Activated naive CD8-positive, alpha-beta T cell treated with anti-CD3 and anti-CD28 coated beads for 36 hours (primary cell): ENCODE data around the gene SLC66A2. TPM values are rescaled to one million over a fixed set of nuclear protein-coding genes. Genes with fewer than 3 reads are reported as not detected.
A peak's percentile ranks its signal among the peaks of the same experiment; 100 is the strongest.

Experiments
- DNase-seq: peaks from one replicate; pipeline ENCODE4 v3.0.0; 2021
- H3K27ac Mint-ChIP-seq: one replicate; pipeline ENCODE4 v1.8.0; 2022; ENCODE audit warnings: mild to moderate bottlenecking, moderate library complexity, mixed read lengths
- H3K27me3 Mint-ChIP-seq: one replicate; pipeline ENCODE4 v1.8.0; 2022; ENCODE audit warnings: mild to moderate bottlenecking, mixed read lengths
- H3K36me3 Mint-ChIP-seq: one replicate; pipeline ENCODE4 v1.8.0; 2021; ENCODE audit warnings: mild to moderate bottlenecking, mixed read lengths
- H3K4me1 Mint-ChIP-seq: one replicate; pipeline ENCODE4 v1.8.0; 2021; ENCODE audit warnings: mixed read lengths
- H3K4me3 Mint-ChIP-seq: one replicate; pipeline ENCODE4 v1.8.0; 2022; ENCODE audit warnings: mild to moderate bottlenecking, moderate library complexity, mixed read lengths
- H3K9me3 Mint-ChIP-seq: one replicate; pipeline ENCODE4 v1.8.0; 2022; ENCODE audit warnings: mixed read lengths
- total RNA-seq, 2 experiments: library from RNA; stranded (reverse); gene quantifications; one replicate each; pipeline ENCODE4 v1.2.3, GENCODE V29; 2021

The SLC66A2 gene
- total RNA-seq, 2 experiments from 2014 or later: 30.0 to 30.2 TPM

DNA sequence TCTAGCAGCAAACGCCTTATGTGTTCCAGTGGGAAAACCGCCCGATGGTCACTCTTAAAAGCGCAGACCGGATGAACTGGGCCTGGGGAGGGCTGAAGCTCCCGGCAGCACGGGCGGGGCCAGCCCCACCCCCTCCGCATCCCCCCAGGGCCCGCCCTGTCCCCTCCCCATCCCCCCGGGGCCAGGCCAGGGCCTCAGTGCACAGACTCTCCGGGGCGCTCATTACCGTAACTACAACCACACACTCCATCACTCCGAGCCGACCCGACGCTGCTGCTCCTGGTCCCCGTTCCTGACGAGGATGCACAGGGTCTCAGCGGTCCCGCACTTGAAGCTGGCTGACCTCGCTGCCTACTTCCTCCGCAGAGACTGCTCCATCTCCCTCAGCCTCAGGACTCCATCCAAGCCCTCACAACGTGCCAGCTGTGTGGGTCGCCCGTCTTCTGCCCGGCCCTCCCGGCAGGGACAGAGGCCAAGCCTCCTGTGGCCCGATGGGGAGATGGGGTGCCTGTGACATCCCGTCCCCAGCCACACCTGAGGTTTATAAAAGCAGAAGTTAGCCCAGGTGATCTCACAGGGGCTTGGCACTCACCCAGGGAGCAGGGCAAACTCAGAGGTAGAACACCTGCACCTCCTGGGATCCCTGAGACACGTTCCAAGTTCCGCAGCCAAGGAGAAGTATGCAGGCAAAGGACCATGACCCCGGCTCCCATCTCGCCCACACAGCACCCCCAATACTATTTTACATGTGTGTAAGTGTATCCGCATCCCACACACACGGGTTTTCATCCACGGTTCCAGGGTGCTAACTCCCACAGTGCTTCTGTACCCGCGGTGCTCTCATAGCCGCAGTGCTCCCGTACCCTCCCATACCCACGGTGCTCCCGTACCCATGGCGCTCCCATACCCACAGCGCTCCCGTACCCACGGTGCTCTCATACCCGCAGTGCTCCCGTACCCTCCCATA is 36.0 kb downstream of the SLC66A2 start:
- DNase-seq: no peak
- peaks cover 5% of the 10 kb centered on the region for H3K9me3 Mint-ChIP-seq
- peaks cover 57% of the 10 kb centered on the region for H3K36me3 Mint-ChIP-seq
- H3K4me1 Mint-ChIP-seq: peaks cover 31% of the 10 kb centered on the region
- no peak overlapping the region for H3K4me3 Mint-ChIP-seq
- no peaks in the 10 kb centered on the region for H3K27me3 Mint-ChIP-seq
- no peak overlapping the region for H3K27ac Mint-ChIP-seq

DNA sequence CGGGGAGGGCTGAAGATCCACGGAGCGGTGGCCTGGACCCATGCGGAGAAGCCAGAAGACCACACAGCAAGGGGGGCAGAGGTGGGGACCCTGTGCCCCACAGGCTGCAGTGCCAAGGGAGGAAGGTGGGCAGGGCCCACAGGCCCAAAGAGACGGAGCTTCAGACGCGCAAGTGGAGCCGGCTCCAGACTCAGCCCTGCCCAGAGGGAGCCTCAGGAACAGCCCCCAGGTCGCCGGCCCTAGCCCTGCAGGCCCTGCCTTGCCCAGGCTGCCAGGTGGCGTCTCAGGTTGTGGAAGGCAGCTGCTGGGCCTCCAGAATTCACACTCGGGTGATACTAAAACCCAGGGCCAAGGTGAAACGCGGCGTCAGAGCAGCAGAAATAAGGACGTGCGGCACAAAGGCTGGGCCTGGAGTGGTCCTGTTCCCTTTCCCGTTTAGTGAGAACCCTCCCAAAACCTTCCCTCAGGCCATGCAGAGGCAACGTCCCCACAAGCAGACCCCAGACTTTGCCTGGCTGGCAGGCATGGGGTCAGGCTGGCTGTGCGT is 36.8 kb downstream of the SLC66A2 start:
- Mint-ChIP-seq H3K4me1 (peaks cover 33% of the 10 kb centered on the region), H3K9me3 (peaks cover 5% of the 10 kb centered on the region), H3K36me3 (peaks cover 59% of the 10 kb centered on the region), H3K27me3 (no peaks in the 10 kb centered on the region), H3K27ac (peak overlapping the region; percentile 89), H3K4me3 (no peak overlapping the region)
- DNase-seq: no peak

DNA sequence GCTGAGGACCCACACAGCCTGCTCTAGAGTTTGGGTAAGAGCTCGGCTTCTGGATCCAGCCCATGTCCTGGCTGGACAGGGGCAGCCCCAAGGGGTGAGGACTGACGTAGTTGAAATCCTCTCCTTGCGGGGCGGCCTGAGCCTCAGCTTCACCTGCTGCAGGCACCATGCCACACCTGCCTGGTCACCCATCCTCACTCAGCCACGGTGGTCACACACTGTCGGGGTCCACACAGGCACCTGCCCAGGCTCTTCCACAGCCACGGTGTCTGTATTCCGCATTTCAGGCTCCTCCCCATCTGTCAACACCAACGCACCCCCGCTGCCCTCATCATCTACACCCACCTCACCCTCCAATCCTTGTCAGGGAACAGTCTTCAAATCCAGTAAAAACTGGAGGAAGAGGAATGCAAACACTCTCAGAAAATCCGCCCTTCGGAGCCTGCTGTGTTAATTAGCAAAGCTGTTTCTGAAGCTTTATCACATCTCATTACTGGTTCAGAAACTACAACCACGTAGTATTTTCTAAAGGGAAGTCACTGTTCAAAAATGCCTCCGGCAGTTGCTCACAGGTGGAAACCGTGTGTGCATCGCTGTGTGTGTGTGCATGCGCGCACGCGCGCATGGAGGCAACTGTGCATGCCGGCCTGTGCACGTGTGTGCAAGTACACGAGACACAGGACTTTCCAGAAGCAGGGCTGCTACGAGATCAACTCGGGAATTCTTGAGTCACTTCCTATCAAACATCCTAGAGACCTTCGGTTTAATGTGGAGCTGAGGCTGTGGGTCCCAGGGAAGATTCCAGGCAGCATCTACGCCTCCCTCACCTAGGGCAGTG is 38.2 kb downstream of the SLC66A2 start:
- peak overlapping the region; percentile 89 for H3K27ac Mint-ChIP-seq
- peaks cover 36% of the 10 kb centered on the region for H3K4me1 Mint-ChIP-seq
- H3K27me3 Mint-ChIP-seq: no peaks in the 10 kb centered on the region
- H3K4me3 Mint-ChIP-seq: no peak overlapping the region
- H3K9me3 Mint-ChIP-seq: peaks cover 5% of the 10 kb centered on the region
- H3K36me3 Mint-ChIP-seq: peaks cover 61% of the 10 kb centered on the region
- DNase-seq: no peak

DNA sequence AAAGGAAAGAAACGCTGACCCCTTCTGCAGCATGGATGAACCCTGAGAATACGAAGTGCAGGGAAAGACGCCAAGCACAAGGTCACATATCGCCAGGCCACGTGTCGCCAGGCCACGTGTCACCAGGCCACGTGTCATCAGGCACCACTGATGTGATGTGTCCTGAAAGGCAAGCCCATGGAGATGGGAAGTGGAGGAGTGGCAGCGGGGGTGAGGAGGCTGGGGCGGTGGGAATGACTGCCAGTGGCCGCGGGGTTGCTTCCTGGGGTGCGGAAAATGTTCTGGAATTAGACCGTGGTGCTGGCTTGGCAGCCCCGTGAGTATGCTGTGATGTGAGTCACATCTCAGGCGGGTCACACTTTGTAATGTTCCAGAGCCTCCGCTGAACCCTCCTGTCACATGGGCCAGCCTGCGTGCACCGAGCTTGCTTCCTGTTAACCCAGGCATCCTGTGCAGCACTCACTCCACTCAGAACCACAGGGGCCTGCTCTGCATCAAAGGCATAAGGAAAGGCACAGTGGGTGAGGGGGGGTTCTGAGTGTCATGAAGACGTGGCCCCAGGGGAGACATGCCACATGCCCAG is 39.0 kb downstream of the SLC66A2 start:
- H3K4me1 Mint-ChIP-seq: peaks cover 36% of the 10 kb centered on the region
- H3K27ac Mint-ChIP-seq: peak overlapping the region; percentile 74
- H3K27me3 Mint-ChIP-seq: no peaks in the 10 kb centered on the region
- DNase-seq: peak; percentile 67
- no peak overlapping the region for H3K4me3 Mint-ChIP-seq
- H3K36me3 Mint-ChIP-seq: peaks cover 57% of the 10 kb centered on the region
- H3K9me3 Mint-ChIP-seq: peaks cover 5% of the 10 kb centered on the region

DNA sequence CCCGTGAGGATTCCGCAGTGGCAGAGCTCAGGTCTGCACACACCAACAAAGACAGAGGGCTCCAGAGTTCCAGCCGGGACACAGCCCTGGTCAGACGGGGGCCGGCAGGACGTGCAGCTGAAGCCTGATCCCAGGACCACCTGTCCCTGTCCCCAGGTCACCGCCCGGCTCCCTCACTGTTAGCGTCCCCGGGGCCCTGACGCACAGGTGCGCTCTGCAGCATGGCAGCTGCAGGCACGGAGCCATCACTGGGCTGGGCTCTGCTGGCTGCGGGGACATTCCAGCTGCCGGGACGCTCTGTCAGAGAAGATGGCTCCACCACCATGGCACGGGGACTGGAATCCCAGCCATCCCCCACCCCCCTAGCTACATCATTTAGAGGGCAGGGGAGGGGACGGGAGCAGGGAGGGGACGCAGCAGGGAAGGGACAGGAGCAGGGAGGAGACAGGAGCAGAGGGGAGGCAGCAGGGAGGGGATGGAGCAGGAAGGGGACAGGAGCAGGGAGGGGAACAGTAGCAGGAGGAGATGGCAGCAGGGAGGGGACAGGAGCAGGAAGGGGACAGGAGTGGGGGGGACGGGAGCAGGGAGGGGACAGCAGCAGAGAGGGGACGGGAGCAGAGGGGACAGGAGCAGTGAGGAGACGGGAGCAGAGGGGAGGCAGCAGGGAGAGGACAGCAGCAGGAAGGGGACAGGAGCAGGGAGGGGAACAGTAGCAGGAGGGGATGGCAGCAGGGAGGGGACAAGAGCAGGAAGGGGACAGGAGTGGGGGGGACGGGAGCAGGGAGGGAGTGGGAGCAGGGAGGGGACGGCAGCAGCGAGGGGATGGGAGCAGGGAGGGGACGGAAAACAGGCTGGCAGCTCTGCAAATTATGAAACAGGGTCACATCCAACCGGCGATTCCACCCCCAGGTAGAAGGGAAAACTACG is 39.8 kb downstream of the SLC66A2 start:
- Mint-ChIP-seq H3K4me1 (peaks cover 36% of the 10 kb centered on the region), H3K27me3 (no peaks in the 10 kb centered on the region), H3K27ac (peak overlapping the region; percentile 4), H3K9me3 (peaks cover 3% of the 10 kb centered on the region), H3K4me3 (no peak overlapping the region), H3K36me3 (peaks cover 53% of the 10 kb centered on the region)
- no peak for DNase-seq

DNA sequence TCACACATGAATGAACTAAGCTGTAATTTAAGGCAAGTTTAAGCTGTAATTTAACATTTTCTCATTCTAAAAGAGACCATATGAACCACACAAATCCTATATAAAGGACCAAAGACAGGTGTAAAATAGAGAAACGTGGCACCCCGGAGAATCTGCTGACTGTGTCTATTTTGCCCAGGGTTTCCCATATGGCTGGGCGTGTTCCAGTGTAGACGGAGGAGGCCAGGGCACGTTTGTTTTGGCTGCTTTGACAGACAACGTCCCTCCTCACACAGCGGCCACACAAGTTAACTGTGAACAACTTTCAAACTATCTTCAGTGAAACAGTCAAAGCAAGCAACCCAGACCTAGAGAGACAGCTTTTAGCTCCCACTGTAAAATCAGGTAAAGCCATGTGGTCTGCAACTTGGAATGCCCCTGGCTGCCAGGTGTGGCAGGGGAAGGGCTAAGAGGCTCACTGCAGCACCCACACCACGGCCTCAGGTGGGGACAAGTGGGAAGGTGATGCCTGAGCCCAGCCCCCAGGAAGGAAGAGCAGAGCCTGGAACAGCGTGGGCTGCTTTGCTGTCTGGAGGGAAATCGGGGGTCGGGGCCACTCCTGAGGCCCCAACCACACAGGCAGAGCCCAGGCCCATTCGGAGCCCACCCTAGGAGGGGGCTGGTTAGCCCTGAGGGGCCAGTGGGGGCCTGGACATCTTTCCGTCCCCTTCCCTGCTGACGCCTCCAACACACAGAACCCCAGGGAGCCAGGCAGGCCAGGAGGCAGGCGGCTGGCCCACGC is 40.7 kb downstream of the SLC66A2 start:
- H3K36me3 Mint-ChIP-seq: peaks cover 46% of the 10 kb centered on the region
- H3K4me1 Mint-ChIP-seq: peaks cover 39% of the 10 kb centered on the region
- H3K9me3 Mint-ChIP-seq: peaks cover 2% of the 10 kb centered on the region
- no peak overlapping the region for H3K27ac Mint-ChIP-seq
- no peak overlapping the region for H3K4me3 Mint-ChIP-seq
- DNase-seq: no peak
- no peaks in the 10 kb centered on the region for H3K27me3 Mint-ChIP-seq

DNA sequence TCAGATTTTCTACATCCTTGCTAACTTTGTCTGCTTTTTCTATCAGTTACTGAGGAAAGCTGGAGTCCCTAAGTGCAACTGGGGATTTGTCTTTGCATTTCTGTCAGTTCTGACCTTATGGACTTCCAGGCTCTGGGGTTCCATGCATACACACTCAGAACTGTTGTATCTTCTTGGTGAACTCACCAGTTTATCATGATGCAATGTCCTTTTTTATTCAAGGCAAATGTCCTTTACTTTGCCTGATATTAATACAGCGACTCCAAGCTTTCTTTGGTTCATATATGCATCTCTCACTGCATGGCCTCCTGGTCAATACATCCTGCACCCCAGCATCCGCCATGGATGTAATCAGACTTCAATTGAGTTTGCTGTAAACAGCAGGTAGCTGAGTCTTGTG is 44.7 kb downstream of the SLC66A2 start:
- Mint-ChIP-seq H3K36me3 (peaks cover 19% of the 10 kb centered on the region), H3K9me3 (no peaks in the 10 kb centered on the region), H3K27me3 (no peaks in the 10 kb centered on the region), H3K27ac (no peak overlapping the region), H3K4me1 (peaks cover 17% of the 10 kb centered on the region), H3K4me3 (no peak overlapping the region)
- DNase-seq: no peak

DNA sequence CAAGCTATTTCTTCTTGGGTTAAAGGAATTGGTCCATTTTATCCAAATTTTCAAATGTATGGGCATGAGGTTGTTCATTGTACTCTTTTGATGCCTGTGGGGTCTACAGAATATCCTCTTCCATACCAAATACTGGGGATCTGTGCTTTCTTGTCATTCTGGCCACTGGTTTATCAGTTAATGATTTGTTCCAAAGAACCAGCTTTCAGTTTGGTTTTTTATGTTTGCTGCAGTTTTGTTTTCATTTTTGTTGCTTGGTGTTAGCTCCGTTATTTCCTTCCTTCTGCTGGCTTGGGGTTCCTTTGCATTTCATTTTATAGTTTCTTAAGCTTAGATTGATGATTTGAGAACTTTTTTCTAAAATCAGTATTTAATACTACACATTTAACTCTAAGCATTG is 45.5 kb downstream of the SLC66A2 start:
- no peak for DNase-seq
- peak overlapping the region; percentile 39 for H3K27ac Mint-ChIP-seq
- no peaks in the 10 kb centered on the region for H3K9me3 Mint-ChIP-seq
- peaks cover 17% of the 10 kb centered on the region for H3K4me1 Mint-ChIP-seq
- H3K36me3 Mint-ChIP-seq: peaks cover 22% of the 10 kb centered on the region
- no peaks in the 10 kb centered on the region for H3K27me3 Mint-ChIP-seq
- H3K4me3 Mint-ChIP-seq: peak overlapping the region; percentile 11

DNA sequence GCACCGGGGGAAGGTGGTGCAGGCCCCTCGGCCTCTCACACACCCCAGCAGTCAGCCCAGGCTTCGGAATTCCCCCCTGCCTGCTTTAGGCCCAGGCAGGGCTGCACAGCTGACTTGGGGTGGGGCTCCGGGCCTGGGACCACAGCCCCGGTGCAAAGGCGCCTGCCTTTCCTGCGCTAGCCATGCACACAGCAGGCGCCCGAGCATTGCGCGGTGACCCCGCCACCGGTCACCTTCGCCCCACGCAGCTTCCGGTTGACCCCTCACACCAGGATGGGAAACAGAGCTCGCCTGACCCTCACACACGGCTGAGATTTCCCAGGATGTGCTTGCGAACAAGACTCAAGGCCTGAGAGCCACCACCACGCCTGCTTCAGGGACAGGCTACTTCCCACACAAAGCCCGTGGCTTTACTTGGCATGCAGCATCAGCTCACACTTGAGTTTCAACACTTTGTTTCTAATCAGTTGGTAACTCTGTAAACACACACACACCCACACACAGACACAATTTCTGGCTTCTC is 46.0 kb downstream of the SLC66A2 start:
- no peak for DNase-seq

DNA sequence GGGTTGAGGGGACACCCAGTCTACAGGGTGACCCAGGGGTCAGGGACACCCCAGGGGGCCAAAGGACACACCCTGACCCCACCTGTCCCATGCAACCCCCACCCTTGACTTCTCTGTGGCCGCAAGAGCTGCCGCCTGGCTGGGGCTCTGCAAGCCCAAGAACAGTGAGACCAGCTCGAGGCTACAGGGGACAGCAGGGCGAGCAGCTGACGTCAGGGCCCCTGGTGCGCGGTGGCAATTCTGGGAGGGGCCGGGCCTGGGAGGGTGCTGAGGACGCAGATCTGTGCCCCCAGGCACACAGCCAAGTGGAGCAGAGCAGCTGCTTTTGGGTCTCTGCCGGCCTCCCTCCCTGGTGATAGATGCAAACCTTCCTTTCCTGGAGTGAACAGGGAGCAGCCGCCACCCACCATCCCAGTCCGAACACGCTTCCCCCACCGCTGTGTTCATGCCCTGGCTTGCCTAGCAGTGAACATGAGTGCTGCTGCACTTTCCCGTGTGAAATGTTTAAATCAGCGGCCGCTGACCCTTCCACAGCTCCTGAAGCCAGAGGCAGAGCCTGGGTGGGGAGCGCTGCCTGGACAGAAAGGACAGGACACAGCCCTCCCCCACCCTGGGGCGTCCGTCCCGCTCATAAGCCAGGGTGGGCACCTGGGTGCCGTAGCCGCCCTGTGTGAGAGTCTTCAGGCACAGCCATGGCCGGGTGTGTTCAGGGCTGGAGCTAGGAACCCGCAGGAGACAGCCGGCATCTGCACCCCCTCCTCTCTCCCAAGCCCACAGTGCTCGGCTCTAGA is 46.9 kb downstream of the SLC66A2 start:
- H3K9me3 Mint-ChIP-seq: no peaks in the 10 kb centered on the region
- no peaks in the 10 kb centered on the region for H3K27me3 Mint-ChIP-seq
- H3K36me3 Mint-ChIP-seq: peaks cover 19% of the 10 kb centered on the region
- H3K27ac Mint-ChIP-seq: no peak overlapping the region
- H3K4me3 Mint-ChIP-seq: no peak overlapping the region
- no peak for DNase-seq
- H3K4me1 Mint-ChIP-seq: peaks cover 10% of the 10 kb centered on the region

More for the DNA sequence above, 46.0 kb downstream of the SLC66A2 start:
- Mint-ChIP-seq H3K27ac (peak overlapping the region; percentile 39), H3K4me1 (peaks cover 12% of the 10 kb centered on the region), H3K4me3 (no peak overlapping the region), H3K9me3 (no peaks in the 10 kb centered on the region), H3K27me3 (no peaks in the 10 kb centered on the region), H3K36me3 (peaks cover 21% of the 10 kb centered on the region)

DNA sequence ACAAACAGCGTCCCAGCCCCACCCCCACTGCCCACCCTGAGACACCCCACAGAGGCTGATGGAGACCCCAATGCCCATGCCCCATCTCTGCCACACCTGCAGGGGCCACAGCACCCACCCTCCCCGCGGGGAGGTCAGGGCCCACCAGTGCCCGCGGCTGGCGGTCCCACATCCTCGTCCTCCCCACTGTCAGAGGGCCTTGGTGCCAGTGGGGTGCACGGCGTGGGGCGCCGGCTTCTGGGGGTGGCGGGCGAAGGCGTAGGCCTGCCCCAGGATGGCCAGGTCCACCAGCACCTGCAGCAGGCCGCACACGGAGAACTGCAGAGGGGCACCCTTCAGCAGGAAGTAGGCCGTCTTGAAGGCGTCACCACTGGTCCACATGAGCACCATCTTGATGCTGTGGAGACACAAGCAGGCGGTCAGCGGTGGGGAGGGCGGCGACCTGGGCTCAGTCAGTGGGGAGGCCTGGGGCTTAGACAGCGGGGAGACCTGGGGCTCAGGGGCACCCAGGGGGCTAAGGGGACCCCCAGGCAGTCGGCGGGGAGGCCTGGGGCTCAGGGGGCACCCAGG is 47.6 kb downstream of the SLC66A2 start:
- DNase-seq: no peak
- H3K4me1 Mint-ChIP-seq: peaks cover 7% of the 10 kb centered on the region
- H3K27me3 Mint-ChIP-seq: no peaks in the 10 kb centered on the region
- no peak overlapping the region for H3K27ac Mint-ChIP-seq
- H3K4me3 Mint-ChIP-seq: no peak overlapping the region
- H3K9me3 Mint-ChIP-seq: no peaks in the 10 kb centered on the region
- peaks cover 16% of the 10 kb centered on the region for H3K36me3 Mint-ChIP-seq

DNA sequence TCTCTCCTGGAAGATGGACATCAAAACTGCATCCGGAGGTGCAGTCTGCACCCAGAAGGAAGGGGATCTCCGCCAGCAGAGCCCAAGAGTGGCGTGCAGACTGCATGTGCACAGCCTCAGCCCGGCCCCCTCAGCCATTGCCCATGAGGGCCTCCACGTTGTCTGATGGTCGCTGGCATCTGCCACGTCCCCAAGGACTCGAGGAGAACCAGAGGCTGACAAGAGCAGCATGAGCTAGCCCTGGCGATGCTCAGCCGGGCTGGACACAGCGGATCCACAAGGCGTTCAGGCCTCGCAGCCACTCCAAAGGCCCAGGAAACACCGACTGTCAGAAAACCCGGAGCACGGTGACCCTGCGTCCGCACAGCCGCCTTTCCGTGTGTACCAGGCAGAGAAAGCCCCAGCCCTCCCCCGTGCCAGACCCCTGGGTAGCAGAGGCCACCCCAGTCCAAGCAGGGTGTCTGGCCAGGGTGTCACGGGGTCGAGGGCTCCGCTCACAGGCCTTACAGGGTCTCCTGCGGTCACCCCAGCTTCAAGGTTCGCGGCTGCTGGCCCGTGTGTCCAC is 48.3 kb downstream of the SLC66A2 start:
- peaks cover 12% of the 10 kb centered on the region for H3K36me3 Mint-ChIP-seq
- H3K9me3 Mint-ChIP-seq: peaks cover 2% of the 10 kb centered on the region
- no peak overlapping the region for H3K27ac Mint-ChIP-seq
- H3K4me1 Mint-ChIP-seq: peaks cover 7% of the 10 kb centered on the region
- H3K27me3 Mint-ChIP-seq: no peaks in the 10 kb centered on the region
- DNase-seq: no peak
- H3K4me3 Mint-ChIP-seq: no peak overlapping the region
